ENCODE measurements around the gene SIGLEC14.
A peak's percentile ranks its signal among the peaks of the same experiment; 100 is the strongest.

DNA sequence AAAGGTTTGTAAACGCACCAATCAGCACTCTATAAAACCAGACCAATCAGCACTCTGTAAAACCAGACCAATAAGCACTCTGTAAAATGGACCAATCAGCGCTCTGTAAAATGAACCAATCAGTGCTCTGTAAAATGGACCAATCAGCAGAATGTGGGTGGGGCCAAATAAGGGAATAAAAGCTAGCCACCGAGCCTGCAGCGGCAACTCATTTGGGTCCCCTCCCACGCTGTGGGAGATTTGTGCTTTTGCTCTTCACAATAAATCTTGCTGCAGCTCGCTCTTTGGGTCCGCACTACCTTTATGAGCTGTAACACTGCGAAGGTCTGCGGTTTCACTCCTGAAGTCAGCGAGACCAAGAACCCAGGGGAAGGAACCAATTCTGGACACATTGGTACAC lies 47.5 kb downstream of the SIGLEC14 start:
- TF ChIP-seq POLR2A (IDR thresholded peaks at IDR 0.05), result no peak
- TF ChIP-seq CTCF (IDR thresholded peaks at IDR 0.05 in 8 of 11, conservative IDR thresholded peaks at IDR 0.05 in 3 of 11), result no peak
- TF ChIP-seq POLR2AphosphoS5 (IDR thresholded peaks at IDR 0.05), result peak in 2 of 3 donors; percentile 24 to 71

All from spleen (tissue), 7 donors.